HG03439 (cell line): ENCODE results near the gene COX19.
"Not testable (repeated sequence)": the region's sequence is repeated elsewhere in the genome, so short reads cannot be mapped to it uniquely, and the experiment has no call there.

Experiments used
- ATAC-seq: cut with Tn5 transposase; IDR thresholded peaks from one replicate; pipeline ENCODE4 v1.9.1; 2021; ENCODE audit warnings: mild to moderate bottlenecking, moderate library complexity; ENCODE audit not compliant: unreplicated experiment

COX19 gene

GRCh38 chr7:949021-949934, 26.1 kb downstream of the COX19 start:
- ATAC-seq = no peak

GRCh38 chr7:947391-948210, 27.7 kb downstream of the COX19 start:
- ATAC-seq = no peak

GRCh38 chr7:946256-946996, 28.9 kb downstream of the COX19 start:
- ATAC-seq = no peak

- no peak for ATAC-seq
These were observed 29.6 kb downstream of the COX19 start for GRCh38 chr7:945556-946255.

- no peak for ATAC-seq
These were observed 30.2 kb downstream of the COX19 start for GRCh38 chr7:945147-945555.

- no peak for ATAC-seq
These were observed 30.6 kb downstream of the COX19 start for GRCh38 chr7:944744-945143.

- ATAC-seq = not testable (repeated sequence)
These were observed 31.6 kb downstream of the COX19 start for GRCh38 chr7:943793-944192.

GRCh38 chr7:940599-941408, 34.5 kb downstream of the COX19 start:
- ATAC-seq = no peak

GRCh38 chr7:939843-940242, 35.5 kb downstream of the COX19 start:
- no peak for ATAC-seq

- no peak for ATAC-seq
These were observed 36.7 kb downstream of the COX19 start for GRCh38 chr7:938546-939185.

- ATAC-seq = no peak
These were observed 37.4 kb downstream of the COX19 start for GRCh38 chr7:937856-938484.

GRCh38 chr7:936386-937054, 38.8 kb downstream of the COX19 start:
- ATAC-seq = peak; percentile 54

GRCh38 chr7:935874-936385, 39.4 kb downstream of the COX19 start:
- ATAC-seq = no peak

- no peak for ATAC-seq
These were observed 40.0 kb downstream of the COX19 start for GRCh38 chr7:935164-935873.

GRCh38 chr7:934469-935163, 40.7 kb downstream of the COX19 start:
- ATAC-seq = no peak

GRCh38 chr7:932651-932975, 42.7 kb downstream of the COX19 start:
- no peak for ATAC-seq
